Stimulated activated naive CD4-positive, alpha-beta T cell treated with Interleukin-2 at 50 U/mL for 16 hours (primary cell): Measurements from ENCODE around the gene PAN2.
A peak's percentile ranks its signal among the peaks of the same experiment; 100 is the strongest.
"Not testable (repeated sequence)": the region's sequence is repeated elsewhere in the genome, so short reads cannot be mapped to it uniquely, and the experiment has no call there.

Source experiments
- DNase-seq: peaks from one replicate; lab custom pipeline; 2025; lab: John Stamatoyannopoulos, UW

PAN2 gene

GRCh38 chr12:56346675-56347074 lies 12.9 kb upstream of the PAN2 start:
- DNase-seq = peak; percentile 4

GRCh38 chr12:56342290-56342689 lies 8.5 kb upstream of the PAN2 start:
- not testable (repeated sequence) for DNase-seq

GRCh38 chr12:56341616-56342015 lies 7.8 kb upstream of the PAN2 start:
- no peak for DNase-seq

GRCh38 chr12:56339158-56339422 lies 5.3 kb upstream of the PAN2 start:
- DNase-seq = no peak

GRCh38 chr12:56338308-56339157 lies 4.7 kb upstream of the PAN2 start, which contains the start of gene IL23A:
TSS of gene IL23A (plus strand) at chr12:56338884. CDS start at chr12:56339045, 161 bp downstream.
- peak; percentile 86 for DNase-seq

- no peak for DNase-seq
Observed at GRCh38 chr12:56337753-56338251, 4.0 kb upstream of the PAN2 start.

GRCh38 chr12:56336361-56337167 lies 2.8 kb upstream of the PAN2 start:
- DNase-seq = no peak

GRCh38 chr12:56335527-56335926 lies 1.7 kb upstream of the PAN2 start:
- not testable (repeated sequence) for DNase-seq

- peak; percentile 7 for DNase-seq
Observed at GRCh38 chr12:56334490-56334793, 642 bp upstream of the PAN2 start.

- no peak for DNase-seq
Observed at GRCh38 chr12:56333197-56333678, 562 bp downstream of the PAN2 start.

GRCh38 chr12:56332512-56333196 lies 1.1 kb downstream of the PAN2 start:
- DNase-seq = no peak

- DNase-seq = no peak
Observed at GRCh38 chr12:56330936-56331490, 2.8 kb downstream of the PAN2 start.

GRCh38 chr12:56326533-56326932 lies 7.3 kb downstream of the PAN2 start:
- no peak for DNase-seq

- DNase-seq = no peak
Observed at GRCh38 chr12:56326126-56326525, 7.7 kb downstream of the PAN2 start.

GRCh38 chr12:56324206-56324605 lies 9.6 kb downstream of the PAN2 start:
- DNase-seq = no peak

GRCh38 chr12:56321610-56322009 lies 12.2 kb downstream of the PAN2 start:
- DNase-seq = not testable (repeated sequence)

- no peak for DNase-seq
Observed at GRCh38 chr12:56321027-56321426, 12.8 kb downstream of the PAN2 start.

- no peak for DNase-seq
Observed at GRCh38 chr12:56317675-56318074, 16.1 kb downstream of the PAN2 start.

- DNase-seq = peak; percentile 92
Observed at GRCh38 chr12:56315622-56316473, 18.0 kb downstream of the PAN2 start, which contains the start of gene CNPY2. TSS of gene CNPY2 (minus strand) at chr12:56315988. CDS start at chr12:56315217, 771 bp downstream.

GRCh38 chr12:56315249-56315621 lies 18.6 kb downstream of the PAN2 start:
- no peak for DNase-seq

- DNase-seq = no peak
Observed at GRCh38 chr12:56311003-56311402, 22.8 kb downstream of the PAN2 start.
